ENCODE results near the gene DIS3L2.

The DIS3L2 gene

DNA sequence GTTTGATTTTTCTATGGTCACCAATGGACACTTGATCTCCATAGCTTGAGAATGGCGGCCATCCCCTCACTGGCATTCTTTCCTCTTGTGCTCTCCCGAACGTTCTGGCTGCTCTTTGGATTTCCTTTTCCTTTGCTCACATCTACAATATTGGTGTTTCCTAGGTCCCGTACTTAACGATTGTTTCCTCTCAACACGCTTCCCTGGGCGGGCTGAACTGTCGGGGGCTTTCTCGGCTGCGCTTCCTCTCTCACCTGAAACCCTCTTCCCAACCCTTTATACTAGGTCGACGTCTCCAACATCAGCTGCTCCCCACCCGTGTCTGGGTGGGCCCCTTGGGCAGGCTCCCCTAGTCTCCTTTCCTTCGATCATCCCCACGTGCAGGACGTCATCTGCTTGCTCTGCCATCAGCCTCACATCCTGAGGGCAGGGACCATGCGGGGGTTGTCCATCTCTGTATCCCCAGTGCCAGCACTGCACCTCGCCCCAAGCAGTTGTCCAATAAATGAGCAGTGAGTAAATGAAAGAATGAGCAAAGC is 634 bp upstream of the DIS3L2 start:
- DNase-seq: no peak

- no peak for DNase-seq
Measured at GRCh38 chr2:231965102-231965501, 3.6 kb downstream of the DIS3L2 start.

GRCh38 chr2:231966886-231967285 is 5.4 kb downstream of the DIS3L2 start:
- DNase-seq: no peak

DNA sequence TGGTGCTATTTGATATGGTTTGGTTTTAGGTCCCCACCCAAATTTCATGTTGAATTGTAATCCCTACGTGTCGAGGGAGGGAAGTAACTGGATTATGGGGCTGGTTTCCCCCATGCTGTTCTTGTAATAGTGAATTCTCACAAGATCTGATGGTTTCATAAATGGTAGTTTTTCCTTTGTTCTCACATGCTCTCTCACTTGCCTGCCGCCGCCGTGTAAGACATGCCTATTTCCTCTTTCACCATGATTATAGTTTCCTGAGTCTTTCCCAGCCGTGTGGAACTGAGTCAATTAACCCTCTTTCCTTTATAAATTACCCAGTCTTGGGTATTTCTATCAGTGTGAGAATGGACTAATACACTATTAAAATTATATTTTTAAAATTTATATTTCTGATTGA is 7.3 kb downstream of the DIS3L2 start:
- DNase-seq: no peak

DNA sequence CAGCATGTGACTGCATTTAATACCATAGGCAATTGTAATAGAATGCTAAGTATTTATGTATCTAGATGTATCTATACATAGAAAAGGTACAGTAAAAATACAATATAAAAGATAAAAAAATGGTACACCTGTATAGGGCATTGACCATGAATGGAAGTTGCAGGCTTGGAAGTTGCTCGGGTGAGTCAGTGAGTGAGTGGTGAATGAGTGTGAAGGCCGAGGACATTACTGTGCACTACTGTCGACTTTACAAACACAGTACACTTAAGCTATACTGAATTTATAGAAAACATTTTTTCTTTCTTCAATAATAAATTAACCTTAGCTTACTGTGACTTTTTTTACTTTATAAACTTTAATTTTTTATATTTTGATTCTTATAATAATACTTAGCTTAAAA is 8.9 kb downstream of the DIS3L2 start:
- DNase-seq: no peak

DNA sequence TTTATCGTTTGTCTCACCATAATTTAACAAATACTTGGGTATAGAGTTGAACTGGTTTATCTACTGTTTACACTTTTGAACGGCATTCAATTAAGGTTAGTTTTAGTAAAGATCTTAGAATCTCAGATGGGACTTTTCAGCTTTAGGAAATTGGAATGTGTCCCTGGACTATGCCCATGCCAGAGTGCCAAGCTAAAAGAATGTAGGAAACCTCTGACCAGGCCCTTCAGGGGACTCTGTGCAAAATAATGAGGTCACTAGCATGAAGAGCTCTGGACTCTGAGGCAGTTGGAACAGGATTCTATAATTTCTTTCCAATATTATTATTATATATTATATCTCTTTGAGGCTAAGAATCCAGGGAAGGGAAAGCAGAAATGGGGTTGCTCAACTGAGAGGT is 13.5 kb downstream of the DIS3L2 start:
- DNase-seq: no peak

DNA sequence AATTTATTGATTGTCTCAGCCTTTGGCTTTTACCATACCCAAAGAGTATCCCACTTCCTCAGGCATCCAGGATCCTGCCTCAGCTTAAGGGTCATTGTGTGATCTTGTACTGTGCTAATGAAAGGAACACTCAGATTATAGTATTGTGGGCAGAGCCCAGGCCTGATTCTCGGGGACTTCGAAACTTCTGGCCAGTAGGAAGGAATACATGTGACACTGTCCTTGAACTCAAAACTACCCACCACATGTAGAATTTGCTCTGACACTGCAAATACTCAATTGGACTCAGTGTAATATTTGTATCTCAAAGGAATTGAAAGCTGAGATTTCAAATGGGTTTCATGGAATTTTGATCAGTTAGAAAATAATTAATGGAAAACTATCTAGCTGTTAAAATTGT is 15.9 kb downstream of the DIS3L2 start:
- no peak for DNase-seq

DNA sequence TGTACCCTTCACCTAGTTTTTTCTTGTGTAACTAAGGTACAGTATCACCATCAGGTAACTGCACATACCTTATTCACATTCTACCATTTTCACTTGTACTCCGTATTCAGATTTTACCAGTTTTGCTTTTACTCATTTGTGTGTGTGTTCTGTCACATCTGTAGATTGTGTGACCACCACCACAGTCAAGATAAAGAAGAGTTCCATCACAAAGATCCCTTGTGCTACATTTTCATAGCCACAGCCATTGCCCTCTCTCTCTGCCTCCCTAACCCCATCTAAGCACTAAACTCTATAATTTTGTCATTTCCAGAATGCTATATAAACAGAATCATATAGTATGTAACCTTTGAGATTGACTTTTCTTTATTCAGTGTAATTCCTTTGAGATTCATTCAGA is 23.5 kb downstream of the DIS3L2 start:
- no peak for DNase-seq

DNA sequence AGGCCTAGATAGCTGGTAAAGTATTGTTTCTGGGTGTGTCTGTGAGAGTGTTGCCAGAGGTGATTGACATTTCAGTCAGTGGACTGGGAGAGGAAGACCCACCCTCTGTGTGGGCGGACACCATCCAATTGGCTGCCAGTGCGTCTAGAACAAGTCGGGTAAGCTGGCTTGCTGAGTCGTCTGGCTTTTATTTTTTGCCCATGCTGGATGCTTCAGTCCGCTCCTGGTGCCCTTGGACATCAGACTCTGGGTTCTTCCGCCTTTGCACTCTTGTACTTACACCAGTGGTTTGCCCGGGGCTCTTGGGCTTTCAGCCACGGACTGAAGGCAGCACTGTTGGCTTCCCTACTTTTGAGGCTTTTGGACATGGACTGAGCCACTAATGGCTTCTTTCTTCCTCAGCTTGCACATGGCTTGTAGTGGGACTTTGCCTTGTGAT is 24.3 kb downstream of the DIS3L2 start:
- DNase-seq: no peak

- DNase-seq: no peak
Measured at GRCh38 chr2:231987124-231987727, 25.7 kb downstream of the DIS3L2 start.

DNA sequence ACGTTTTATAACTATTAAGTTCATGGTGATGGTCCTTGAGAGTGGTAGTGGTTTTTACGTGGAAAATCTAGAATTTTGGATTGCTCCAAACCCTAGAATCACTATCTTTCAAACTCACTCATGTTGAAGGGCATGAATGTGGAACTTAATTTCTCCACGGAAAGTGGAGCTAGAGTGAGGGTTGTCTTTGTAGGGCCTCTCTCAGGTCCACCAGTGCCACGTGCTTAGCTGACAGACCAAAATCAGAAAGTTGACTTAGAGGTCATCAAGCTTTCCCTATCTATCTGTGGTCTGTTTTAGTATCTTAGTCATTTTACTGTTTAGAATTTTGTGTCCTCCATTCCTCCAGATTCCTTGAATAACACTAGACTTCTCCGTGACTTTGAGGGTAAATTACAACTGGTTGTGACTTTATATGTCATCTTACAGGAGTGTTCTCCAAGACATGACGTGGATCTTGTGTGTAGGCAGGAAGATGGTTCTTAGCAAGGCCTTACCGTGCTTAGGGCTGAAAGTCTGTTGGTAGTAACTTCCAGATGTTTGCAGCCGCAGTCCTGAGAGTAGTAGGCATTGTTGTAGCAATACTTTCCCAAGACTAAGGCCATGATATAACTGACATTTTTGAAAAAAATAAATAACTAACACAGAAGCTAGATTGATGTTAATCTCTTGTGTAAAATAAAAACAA is 26.8 kb downstream of the DIS3L2 start:
- DNase-seq: no peak

DNA sequence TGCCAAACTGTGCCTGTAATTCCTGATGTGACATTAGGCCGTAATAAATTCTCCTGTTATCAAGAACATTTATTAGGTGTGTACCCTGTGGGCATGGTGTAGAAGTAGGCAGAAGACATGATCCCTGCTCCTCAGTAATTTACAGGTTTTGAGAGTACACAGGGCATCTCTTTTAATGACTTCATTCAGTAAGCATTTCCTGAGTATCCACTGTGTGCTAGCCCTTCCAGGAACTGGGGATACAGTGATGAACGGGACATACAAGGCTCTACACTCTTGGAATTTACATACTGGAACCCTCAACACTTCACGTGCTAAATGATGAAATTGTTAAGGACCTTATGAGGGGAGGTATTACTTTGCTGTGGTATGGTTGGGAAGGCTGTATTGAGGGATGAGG is 30.2 kb downstream of the DIS3L2 start:
- DNase-seq: no peak

GRCh38 chr2:231992888-231993287 is 31.4 kb downstream of the DIS3L2 start:
- DNase-seq: no peak

DNA sequence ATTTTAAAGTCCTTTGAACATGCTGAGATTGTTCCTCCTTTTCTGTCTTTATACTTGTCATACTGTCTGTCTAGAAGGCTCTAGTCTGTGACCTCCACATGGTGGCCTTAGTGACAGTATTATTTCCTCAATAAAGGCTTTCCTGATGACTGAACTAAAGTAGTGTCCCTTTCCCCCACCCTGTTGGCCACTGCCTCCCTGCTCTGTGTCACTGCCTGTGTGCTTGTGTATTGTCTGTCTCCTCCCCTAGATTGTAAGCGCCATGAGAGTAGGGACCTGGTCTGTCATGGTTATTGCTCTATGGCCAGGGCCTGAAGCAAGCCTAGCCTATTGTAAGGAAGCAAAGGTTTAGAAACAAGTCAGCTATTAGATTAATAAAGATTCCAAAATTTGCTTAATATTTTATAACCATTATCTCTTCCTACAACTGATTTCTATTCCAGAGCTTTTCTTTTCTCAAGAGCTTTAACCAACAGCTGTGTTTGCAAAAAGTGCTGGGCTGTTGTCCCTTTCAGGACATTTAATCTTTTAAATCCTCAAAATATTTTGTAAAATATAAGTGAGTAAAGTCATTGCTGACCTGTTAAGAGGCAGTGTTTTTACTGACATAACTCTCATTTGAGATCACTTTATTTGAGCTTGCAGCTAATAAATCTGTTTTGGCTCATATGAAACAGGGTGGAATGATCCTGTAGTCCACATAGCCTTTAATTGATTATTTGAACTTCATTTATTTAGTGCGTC is 35.5 kb downstream of the DIS3L2 start:
- no peak for DNase-seq

DNA sequence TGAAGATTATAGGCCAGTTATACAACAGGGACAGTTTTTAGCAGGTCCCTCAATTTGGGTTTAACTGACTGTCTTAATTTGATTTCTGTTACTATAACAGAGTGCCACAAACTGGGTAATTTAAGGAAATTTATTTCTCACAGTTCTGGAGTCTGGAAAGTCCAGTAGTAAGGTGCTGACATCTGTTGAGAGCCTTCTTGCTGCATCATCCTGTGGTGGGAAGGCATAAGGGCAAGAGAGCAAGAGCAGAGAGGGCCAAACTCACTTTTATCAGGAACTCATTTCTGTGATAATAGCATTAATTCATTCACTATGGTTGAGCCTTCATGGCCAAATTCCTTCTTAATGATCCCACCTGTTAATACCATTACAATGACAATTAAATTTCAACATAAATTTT is 36.5 kb downstream of the DIS3L2 start:
- DNase-seq: no peak

DNA sequence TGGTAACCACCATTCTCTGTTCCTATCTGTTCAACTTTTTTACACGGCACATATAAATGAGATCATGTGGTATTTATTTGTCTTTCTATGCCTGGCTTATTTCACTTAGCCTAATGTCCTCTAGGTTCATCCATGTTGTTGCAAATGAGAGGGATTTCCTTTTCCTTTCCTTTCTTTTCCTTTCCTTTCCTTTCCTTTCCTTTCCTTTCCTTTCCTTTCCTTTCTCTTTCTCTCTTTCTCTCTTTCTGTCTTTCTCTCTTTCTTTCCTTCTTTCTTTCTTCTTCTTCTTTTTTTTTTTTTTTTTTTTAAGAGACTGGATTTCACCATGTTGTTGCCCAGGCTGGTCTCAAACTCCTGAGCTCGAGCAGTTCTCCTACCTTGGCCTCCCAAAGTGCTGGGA is 38.9 kb downstream of the DIS3L2 start:
- no peak for DNase-seq

DNA sequence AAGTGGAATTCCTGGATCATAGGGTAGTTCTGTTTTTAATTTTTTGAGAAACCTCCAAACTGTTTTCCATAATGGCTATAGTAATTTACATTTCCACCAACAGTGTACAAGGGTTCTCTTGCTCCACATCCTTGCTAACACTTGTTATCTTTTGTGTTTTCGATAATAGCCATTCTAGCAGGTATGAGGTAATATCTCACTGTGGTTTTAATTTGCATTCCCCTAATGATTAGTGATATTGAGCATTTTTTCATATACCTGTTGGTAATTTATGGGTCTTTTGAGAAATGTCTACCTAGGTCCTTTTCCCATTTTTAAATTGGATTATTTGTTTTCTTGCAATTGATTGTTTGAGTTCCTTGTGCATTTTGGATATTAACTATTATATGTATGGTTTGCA is 39.6 kb downstream of the DIS3L2 start:
- DNase-seq: no peak

DNA sequence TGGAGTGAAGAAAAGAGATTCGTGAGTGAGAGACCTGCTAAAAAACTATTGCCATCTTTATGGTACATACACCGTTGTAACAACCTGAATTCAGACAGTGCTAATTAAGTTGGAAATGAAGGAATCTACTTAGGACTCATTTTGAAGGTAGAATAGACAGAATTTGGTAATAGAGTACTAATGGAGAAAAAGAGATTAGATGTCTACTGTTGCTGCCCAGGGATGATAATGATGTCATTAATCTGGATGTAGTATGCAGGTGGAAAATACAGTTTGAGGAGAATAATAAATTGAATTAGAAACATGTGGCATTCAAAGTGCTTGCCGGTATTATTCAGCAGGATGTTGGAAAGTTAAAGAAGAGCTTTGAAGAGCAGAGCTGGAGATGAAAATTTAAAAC is 44.7 kb downstream of the DIS3L2 start:
- no peak for DNase-seq

- DNase-seq: no peak
Measured at GRCh38 chr2:232008907-232009638, 47.6 kb downstream of the DIS3L2 start.

GRCh38 chr2:232009639-232010274 is 48.2 kb downstream of the DIS3L2 start:
- no peak for DNase-seq

- no peak for DNase-seq
Measured at GRCh38 chr2:232013701-232014353, 52.3 kb downstream of the DIS3L2 start.

GRCh38 chr2:232014681-232015080 is 53.2 kb downstream of the DIS3L2 start:
- no peak for DNase-seq
